PC-9 (cell line): ENCODE data around the gene ZSCAN10.

ENCODE experiments used
- CTCF ChIP-seq: fragments of 200-600 bp; sonication (generic); conservative IDR thresholded peaks from 2 replicates; pipeline ENCODE4 v1.6.1; 2017; ENCODE audit warnings: mixed run types, antibody characterized with exemption, mild to moderate bottlenecking, moderate library complexity
- EZH2 ChIP-seq: fragments of 200-600 bp; sonication (generic); IDR thresholded peaks from 2 replicates; pipeline ENCODE4 v1.8.0; 2017; ENCODE audit warnings: antibody characterized with exemption, low read depth

- no peak for TF ChIP-seq CTCF
- TF ChIP-seq EZH2 = no peak
These were observed 38.2 kb upstream of the ZSCAN10 start for GRCh38 chr16:3137267-3137666.
